ENCODE results near the gene UBE2C.
A peak's percentile ranks its signal among the peaks of the same experiment; 100 is the strongest.

UBE2C gene

DNA sequence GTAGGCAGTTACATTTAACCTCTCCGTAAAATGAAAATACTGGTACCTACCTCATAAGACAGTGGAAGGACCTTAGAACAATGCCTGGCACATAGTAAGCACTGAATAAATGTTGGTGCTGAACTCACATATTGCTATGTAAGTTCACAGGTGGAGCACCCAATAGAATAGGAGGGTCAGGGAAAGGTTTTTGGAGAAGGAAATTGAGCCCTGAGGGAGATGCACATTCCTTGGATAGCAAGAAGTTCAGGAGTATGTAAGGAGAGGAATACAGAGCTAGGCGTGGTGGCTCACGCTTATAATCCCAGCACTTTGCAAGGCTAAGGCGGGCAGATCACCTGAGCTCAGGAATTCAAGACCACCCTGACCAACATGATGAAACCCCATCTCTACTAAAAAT is 7.0 kb downstream of the UBE2C start:
- TF ChIP-seq SPI1 (IDR thresholded peaks at IDR 0.05; ENCODE audit: borderline replicate concordance, low read depth) (no peak), GABPA (IDR thresholded peaks at IDR 0.05; ENCODE audit: low read depth) (no peak), POLR2AphosphoS5 (IDR thresholded peaks at IDR 0.05; ENCODE audit: low read depth) (no peak)
- TF ChIP-seq, protein P1, sequence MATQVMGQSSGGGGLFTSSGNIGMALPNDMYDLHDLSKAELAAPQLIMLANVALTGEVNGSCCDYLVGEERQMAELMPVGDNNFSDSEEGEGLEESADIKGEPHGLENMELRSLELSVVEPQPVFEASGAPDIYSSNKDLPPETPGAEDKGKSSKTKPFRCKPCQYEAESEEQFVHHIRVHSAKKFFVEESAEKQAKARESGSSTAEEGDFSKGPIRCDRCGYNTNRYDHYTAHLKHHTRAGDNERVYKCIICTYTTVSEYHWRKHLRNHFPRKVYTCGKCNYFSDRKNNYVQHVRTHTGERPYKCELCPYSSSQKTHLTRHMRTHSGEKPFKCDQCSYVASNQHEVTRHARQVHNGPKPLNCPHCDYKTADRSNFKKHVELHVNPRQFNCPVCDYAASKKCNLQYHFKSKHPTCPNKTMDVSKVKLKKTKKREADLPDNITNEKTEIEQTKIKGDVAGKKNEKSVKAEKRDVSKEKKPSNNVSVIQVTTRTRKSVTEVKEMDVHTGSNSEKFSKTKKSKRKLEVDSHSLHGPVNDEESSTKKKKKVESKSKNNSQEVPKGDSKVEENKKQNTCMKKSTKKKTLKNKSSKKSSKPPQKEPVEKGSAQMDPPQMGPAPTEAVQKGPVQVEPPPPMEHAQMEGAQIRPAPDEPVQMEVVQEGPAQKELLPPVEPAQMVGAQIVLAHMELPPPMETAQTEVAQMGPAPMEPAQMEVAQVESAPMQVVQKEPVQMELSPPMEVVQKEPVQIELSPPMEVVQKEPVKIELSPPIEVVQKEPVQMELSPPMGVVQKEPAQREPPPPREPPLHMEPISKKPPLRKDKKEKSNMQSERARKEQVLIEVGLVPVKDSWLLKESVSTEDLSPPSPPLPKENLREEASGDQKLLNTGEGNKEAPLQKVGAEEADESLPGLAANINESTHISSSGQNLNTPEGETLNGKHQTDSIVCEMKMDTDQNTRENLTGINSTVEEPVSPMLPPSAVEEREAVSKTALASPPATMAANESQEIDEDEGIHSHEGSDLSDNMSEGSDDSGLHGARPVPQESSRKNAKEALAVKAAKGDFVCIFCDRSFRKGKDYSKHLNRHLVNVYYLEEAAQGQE (IDR thresholded peaks at IDR 0.05; ENCODE audit: insufficient replicate concordance, low read depth): no peak
- TF ChIP-seq, protein P2, sequence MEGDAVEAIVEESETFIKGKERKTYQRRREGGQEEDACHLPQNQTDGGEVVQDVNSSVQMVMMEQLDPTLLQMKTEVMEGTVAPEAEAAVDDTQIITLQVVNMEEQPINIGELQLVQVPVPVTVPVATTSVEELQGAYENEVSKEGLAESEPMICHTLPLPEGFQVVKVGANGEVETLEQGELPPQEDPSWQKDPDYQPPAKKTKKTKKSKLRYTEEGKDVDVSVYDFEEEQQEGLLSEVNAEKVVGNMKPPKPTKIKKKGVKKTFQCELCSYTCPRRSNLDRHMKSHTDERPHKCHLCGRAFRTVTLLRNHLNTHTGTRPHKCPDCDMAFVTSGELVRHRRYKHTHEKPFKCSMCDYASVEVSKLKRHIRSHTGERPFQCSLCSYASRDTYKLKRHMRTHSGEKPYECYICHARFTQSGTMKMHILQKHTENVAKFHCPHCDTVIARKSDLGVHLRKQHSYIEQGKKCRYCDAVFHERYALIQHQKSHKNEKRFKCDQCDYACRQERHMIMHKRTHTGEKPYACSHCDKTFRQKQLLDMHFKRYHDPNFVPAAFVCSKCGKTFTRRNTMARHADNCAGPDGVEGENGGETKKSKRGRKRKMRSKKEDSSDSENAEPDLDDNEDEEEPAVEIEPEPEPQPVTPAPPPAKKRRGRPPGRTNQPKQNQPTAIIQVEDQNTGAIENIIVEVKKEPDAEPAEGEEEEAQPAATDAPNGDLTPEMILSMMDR (IDR thresholded peaks at IDR 0.05; ENCODE audit: insufficient read depth, low read length): no peak
- no peak for DNase-seq (ENCODE audit: low read depth in 1 of 2, low spot score in 1 of 2)

DNA sequence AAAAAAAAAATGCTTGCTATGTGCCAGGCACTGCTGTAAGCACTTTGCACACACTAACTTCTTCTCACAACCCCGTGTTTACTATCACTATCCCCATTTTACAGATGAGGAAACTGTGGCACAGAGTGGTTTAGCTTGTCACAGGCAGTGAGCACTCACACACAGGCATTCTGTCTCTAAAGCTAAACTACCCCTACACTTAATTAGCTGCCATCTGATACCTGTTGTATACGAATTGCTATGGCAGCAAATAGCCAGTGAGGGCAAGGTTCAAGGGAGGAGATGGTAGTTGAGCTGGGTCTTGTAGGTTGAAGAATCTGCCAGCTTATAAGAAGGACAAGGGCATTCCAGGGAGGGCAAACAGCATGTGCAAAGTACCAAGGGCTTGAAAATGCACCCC is 9.5 kb downstream of the UBE2C start:
- DNase-seq (ENCODE audit: low read depth in 1 of 2, low spot score in 1 of 2): no peak
- no peak overlapping the region for H3K27ac ChIP-seq (replicated peaks)
- peaks cover 9% of the 10 kb centered on the region for H3K27me3 ChIP-seq (ENCODE audit: insufficient read depth, poor library complexity, severe bottlenecking)
- TF ChIP-seq POLR2AphosphoS5 (IDR thresholded peaks at IDR 0.05; ENCODE audit: low read depth): no peak
- TF ChIP-seq, protein P1 (IDR thresholded peaks at IDR 0.05; ENCODE audit: insufficient replicate concordance, low read depth): no peak
- no peak overlapping the region for H3K4me3 ChIP-seq (replicated peaks; ENCODE audit: insufficient read depth, low read length)

More for the DNA sequence above, 7.0 kb downstream of the UBE2C start:
- H3K27ac ChIP-seq (replicated peaks): no peak overlapping the region
- H3K27me3 ChIP-seq (ENCODE audit: insufficient read depth, poor library complexity, severe bottlenecking): peaks cover 9% of the 10 kb centered on the region
- H3K4me3 ChIP-seq (replicated peaks; ENCODE audit: insufficient read depth, low read length): no peak overlapping the region

DNA sequence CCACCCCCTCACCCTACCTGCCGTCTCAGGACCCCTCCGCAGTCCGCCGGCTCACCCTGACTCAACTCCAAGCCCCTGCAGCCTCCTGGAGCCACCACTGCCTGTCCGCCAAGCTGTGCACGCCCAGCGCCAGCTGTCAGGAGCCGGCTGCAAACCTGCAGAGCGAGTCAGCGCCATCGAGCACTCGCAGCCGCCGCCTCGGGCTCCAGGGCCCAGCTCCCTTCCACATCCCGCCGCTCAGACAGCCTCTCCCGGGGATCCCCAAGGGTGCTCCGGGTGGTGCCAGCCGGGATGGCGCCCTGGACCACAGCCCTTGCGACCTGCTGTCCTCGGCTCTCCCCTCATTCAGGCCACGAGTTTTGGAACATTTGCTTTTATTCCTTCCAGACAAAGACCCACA is 10.4 kb downstream of the UBE2C start:
- TF ChIP-seq, protein P2 (IDR thresholded peaks at IDR 0.05; ENCODE audit: insufficient read depth, low read length): no peak
- no peak for TF ChIP-seq POLR2AphosphoS5 (IDR thresholded peaks at IDR 0.05; ENCODE audit: low read depth)
- TF ChIP-seq SPI1 (IDR thresholded peaks at IDR 0.05; ENCODE audit: borderline replicate concordance, low read depth): no peak
- no peak for TF ChIP-seq GABPA (IDR thresholded peaks at IDR 0.05; ENCODE audit: low read depth)
- TF ChIP-seq, protein P1 (IDR thresholded peaks at IDR 0.05; ENCODE audit: insufficient replicate concordance, low read depth): no peak
- Histone ChIP-seq H3K27ac (replicated peaks) (no peak overlapping the region), H3K4me3 (replicated peaks; ENCODE audit: insufficient read depth, low read length) (no peak overlapping the region), H3K27me3 (ENCODE audit: insufficient read depth, poor library complexity, severe bottlenecking) (peaks cover 9% of the 10 kb centered on the region)
- DNase-seq (ENCODE audit: low read depth in 1 of 2, low spot score in 1 of 2): peak in 1 of 2 experiments; percentile 23

All from HL-60 (cell line).